Measurements from ENCODE around the gene NFASC.

The NFASC gene

DNA sequence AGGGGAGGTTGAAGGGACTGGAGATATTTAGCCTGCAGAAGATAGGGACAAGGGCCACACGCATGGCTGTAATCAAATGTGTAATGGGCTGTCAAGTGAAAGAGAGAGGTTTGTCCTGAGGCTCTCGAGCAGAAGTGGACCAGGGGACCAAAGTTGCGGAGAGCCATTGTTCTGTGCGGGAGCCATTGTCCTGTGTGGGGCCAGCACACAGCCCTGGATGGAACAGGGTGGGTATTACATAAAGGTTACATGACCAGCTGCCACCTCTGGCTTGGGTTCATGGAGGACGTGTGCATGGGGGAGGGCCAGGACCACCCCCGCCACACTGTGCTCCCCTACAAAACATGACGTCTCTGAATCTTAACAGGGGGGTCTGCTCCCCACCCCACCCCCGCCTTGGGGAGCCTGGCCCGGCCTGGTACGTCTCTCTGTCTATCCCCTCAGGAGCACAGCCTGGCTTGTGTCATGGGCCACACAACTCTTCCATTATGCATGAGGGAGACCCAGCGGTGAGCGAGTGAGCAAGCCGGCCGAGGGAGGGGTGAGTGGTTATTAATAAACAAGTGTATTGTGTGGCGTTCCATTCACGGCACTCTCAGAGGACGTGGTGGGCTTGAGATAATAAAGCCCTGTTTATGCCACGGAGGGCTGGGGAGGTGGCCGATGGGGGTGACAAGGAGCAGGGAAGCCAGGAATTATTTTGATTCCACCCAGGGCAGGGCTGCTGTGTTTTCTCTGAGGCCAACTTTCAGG is at the start of gene NFASC:
NFASC (plus strand) TSS at position 703 of the 753 bp plus-strand sequence. CDS start 73,454 bp downstream, outside the sequence.
- no peak for DNase-seq

DNA sequence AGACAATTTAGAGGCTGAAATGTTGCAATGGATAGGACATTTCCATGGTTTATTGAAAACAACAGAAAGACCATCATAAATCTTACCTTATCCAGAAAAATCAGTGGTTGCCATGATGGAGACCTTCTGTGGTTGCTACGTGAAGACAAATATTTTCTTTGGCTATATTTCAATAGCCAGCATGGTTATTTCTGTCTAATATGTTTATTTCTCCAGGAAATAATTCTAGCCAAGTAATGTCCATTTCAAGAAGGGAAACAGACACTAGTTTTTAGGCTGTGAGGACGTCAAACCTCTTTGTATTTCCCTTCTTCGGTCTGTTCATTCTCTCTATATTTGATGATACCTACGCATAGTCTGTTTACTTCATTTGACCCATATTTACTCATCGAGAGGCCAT is 49.2 kb upstream of the NFASC start:
- no peak for DNase-seq

DNA sequence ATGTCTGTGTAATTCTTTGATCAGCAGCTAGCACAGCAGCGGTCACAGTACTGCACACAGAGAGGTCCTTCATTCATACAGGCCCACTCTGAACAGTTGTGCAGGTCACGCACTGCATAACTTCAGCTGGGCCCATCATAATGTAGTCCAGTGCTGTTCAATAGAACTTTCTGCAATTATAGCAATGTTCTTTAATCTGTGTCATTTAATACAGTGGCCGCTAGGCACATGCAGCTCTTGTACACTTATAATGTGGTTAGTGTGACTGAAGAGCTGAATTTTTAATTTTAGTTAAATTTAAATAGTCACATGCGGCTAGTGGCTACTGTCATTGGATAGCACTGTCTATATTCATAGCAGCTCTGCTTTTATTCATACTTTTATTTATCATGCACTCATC is 48.7 kb upstream of the NFASC start:
- no peak for DNase-seq

DNA sequence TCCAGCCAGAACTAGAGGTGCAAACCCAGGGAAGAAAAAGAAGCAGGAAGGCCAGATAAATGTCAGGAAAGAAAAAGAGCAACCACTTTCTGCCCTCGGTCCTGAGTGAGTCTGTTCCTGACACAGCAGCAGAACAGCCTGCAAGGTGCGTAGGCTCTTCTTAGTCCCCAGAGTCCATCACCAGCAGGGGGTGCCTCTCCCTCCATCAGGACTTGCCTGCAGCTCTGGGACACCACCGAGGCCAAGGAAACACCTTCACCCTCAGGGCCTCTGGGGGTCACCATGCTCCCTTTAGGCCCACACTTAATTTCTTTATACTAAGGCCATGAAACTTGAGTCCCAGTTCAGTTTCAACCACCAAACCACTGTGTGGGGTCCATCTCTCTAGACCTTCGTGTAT is 43.7 kb upstream of the NFASC start:
- peak; percentile 5 for DNase-seq

DNA sequence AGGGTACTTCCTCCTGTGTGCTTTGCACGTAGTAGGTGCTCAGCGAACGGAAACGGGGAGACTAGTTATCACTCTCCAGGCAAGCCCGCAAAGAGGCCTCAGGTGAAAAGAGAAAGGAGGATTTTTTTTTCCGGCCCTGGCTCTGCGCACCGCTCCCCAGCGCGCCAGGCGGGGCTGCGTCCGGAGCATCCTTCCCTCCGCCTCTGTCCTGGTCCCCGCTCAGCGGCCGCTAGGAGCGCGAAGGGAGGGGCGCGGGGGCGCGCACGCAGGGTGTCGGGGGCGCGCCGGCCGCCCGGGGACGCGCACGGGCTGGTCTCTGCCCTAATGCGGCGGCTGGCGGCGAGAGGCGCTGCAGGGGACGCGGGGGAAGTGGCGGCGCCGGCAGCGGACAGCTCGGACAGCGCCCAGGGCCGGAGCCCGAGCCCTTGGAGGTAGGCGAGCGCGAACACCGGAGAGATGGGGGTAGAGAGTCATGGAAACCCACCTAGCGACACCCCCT is 42.3 kb upstream of the NFASC start:
- peak; percentile 89 for DNase-seq

DNA sequence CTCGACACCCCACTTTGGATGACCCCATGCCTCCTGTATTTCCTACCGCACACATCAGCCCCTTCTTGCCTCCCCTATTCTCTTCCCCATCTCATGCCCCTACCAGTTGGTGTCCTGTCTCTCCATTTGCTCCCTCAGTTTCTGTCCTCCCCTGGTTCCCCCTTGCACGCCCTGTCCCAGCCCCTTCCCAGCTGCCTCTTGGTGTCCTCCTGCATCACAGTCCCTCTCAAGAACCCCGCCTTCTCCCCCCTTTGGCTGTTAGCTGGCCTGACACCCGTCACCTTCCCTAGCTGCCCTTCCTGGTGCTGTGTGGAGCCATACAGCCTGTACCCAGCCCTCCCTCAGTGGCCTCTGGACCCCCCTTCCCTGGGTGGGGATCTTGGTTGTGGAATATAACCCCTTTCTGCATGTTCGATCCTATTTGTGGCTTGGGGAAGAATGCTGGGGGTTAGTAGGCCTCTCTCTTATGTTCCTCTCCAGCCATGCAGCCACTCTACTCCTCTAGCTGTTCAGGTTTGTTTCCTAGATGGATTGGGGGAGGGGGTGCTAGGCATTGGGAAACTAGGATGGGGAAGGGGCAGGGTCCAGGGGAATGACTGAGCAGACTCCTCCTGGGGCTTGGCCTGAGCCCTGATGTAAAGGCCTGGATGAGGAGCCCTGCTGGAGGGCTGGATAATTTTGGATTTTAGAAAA is 41.4 kb upstream of the NFASC start:
- peak; percentile 12 for DNase-seq

DNA sequence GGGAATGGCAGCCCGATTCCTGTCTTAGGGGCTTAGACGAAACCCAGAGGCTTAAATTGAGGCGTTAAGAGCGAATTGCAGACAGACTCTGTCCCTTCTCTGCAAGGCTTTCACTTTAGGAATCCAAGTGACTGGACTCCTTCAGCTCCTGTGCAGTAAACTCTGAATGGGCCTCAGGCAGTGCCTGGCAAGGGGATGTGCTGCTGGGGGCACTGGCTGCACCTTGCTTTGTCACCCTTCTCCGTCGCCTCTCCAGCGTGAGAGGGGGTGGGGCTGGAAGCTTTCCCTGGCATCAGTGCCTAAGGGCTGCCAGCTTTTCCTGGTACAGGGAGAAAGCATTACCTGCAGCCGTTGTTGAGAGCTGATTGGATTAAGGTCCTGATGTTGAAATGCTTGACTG is 39.9 kb upstream of the NFASC start:
- DNase-seq = peak; percentile 63

DNA sequence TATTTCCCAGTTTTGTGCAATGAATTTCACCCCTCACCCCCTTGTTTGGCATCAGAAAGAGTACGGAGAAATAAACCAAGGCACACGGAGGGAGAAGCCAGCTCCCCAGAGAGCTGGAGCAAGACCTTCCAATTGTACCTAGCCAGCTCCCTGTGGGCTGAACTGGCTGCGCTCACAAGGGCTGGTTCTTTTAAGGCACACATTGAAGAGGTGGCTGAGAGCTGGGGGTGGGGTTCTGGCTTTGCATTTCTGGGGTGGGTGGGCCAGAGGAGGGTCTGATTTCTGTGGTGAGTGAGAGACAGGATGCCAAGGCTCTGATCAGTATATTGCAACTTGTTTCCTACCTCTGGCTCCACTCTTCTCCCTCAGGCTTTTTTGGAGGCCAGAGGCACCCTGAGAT is 39.5 kb upstream of the NFASC start:
- no peak for DNase-seq

DNA sequence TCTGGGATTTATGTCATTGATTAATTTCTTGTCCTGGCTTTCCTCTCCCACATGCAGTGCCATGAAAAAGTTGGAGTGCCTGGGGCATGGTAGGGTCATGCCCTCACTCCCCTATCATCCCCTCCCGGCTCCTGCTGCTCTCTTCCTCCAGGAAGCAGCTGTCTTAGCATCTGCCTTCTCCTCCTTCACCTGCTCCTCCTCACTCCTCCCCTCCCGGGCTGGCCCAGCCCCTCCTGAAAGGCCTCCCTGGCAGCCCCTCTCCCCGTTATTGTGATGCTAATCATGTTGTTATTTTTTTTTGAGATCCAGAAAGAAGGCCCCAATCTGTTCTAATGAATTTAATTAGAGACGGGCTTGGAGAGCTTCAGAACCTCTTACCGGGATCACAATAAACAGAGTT is 36.3 kb upstream of the NFASC start:
- no peak for DNase-seq

DNA sequence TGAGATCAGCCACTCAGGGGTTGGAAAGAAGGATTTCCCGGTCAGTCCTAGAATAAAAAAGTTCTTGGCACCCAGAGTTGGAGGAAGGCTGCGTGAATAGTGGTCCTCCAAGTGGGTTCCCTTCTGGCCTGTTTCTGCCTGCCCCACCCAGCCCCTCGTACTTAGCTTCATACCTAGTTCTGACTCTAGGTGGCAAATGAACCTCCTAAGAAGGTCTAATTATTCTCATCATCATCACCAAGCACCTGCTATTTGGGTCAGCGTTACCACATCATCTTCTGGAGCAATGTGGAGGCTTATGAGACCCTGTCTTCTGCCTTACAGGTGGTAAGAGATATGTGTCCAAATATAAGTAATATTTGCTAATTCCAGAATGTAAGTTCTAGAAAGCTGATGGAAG is 35.9 kb upstream of the NFASC start:
- no peak for DNase-seq

DNA sequence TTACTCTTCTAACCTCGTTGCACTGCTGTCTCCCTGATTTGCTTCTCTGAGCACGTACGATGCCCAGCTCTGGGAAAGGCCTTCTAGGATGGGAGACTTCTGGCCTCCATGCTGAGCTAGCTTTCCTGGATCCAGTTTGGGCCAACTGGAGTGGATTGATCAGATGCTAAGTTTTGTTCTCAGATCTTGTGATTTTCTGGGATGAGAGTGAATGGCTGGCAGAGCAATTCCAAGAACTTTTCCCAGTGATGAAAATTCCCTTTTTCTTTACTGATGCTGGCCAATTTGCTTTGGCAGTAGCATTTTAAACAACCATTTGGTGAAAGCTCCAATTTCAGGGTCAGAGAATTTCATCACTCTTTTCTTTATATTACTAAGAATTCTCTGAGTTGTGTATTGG is 34.9 kb upstream of the NFASC start:
- no peak for DNase-seq

DNA sequence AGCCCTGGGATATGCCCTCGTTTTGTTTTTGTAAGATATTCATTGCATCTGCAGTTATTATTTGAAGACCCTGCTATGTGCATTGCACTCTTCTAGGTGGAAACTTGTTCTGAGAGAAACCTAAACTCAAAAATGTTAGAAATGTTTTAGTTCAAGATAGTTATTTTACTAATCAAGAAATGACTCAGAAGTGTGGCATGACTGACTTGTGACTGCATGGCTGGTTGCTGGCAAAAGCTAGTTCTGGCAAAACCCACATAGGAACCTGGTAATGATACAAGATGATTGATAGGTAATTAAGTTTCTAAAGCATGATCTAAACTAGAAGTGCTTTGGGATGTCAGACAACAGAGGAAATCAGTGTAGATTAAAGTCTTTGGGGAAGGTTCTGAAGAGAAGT is 33.8 kb upstream of the NFASC start:
- DNase-seq = no peak

DNA sequence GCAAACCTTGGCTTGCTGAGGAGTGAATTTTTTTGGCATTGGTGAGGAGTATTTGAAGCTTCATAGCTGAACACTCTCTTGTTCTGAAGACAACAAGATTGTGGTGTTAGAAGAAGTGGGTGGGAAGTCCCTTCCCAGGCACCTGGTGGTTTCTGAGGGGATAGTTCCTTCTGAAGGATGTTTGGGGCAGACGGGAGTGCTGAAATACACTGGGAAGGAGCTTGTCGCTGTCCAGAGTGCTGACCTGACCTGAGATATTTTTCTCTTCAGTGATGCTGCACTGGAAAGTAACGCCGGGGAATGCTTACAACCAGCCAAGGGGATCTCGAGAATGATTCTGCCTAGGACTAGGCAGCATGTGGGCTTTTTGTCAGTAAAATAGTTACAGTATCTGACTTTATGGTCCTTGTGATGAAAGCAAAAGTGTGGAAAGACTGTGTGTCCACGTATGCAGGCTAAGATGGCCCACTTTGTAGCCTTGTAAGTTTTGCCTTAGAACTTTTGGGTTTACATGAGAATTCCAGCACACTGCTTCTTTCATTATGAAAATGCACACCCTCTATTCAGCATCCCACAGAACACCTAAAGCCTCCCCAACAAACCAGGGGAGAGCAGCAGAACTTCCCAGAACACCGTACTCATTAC is 33.1 kb upstream of the NFASC start:
- no peak for DNase-seq

DNA sequence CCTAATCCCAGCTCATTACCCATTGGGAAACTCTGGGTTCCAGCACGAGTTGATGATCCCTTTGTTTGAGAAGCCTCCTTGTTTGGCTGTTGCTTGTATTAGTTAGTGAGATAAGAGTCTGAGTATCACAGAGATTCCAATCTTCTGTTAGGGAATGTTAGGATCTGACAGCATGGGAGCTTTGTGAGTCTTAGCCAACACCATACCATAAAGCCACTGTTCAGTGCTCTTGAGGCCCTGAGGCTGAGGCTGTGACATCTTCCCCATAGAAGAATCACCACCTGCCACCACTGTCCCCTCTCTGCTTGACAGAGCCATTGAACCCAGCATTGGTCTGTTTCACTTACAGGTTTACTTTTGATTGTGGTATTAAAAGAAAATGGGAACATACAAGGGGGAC is 29.3 kb upstream of the NFASC start:
- no peak for DNase-seq

DNA sequence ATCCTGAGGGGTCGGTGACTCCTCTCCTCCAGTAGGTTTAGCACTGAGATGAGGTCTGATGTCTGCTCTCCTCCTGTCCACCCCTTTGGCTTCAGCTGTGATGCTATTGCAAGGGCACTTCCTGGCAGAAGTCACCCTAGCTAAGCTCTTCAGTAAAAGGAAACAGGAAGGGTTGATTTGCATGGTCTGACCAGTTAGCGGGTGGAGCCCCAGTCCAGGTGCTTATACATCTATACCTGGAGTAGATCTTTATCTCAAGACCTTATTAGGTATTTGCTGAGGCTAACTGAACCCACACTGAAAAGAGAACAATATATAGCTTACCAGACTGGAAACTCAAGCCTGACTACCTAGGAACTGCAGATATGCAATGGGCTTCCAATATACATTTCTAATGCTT is 28.9 kb upstream of the NFASC start:
- no peak for DNase-seq

DNA sequence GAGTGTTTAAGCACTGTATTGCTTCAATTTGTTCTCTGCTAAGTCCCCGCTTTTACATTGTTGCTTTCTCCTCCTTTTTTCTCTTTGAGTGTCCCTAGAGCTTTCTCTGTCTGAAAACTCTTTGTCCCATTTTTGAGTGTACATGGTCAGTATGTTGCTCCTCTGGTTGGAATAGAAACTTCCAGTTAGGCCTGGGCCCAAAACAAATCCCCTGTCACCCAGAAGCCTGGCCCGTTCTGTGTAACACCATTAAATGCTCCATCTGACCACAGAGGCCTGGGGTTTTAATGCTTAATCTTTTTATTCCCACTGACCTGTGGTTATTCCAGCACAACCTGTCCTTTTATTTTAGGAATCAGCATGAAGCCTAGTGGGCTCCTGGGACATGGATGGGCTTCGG is 28.3 kb upstream of the NFASC start:
- no peak for DNase-seq

DNA sequence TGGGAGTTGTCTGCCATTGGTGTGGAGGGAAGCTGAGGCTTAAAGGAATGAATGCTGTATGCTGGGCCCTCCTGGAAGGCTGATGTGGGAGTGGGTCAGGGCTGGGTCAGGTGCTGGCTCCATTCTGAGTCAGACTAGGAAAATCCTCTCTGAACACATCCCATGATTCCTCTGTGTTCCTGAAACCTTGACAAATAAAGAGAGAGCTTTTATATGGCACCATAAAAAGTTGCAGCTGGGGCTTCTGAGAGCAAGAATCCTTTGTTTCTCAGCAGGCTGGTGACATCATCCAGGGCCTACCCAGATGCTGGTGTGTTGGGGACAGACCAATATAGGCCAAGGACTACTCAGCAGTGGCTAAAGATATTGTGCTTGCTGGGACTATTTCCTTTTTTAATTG is 27.8 kb upstream of the NFASC start:
- DNase-seq = peak; percentile 47

DNA sequence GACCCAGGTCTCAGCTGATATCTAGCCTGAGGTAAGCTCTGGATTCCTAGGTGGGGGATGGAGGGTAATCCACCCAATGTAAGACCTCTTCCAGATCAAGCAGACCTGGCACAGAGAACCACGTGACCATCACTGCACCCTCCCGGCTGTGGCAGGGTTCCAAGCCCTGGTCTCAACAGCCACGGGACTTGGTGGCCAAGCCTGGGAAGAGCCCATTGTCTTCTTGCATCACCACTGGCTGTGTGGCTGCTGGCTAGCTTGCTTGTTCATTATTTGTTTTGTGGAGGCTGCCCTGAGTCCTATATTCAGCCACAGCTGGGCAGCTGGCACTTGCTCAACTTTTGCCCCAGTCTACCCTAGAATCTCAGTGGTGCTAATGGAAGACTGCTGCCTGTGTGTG is 24.1 kb upstream of the NFASC start:
- DNase-seq = peak; percentile 88

DNA sequence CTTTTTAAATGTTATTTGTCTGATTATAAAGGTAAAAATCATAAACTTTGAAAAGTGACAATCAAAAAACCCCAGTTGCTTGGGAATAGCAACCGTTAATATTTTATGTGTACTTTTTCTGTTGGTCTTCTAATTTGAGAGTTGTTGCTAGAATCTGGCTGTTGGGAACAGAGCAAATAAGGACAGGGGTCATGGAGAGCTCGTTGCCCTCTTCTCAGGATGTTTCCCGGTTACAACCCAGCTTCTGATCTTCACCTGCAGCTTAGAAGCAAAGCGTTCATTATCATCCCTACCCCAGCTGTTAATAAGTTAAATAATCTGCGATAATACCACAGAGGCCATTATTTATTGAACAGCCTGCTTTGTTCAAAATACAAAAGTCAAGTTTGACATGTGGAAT is 22.1 kb upstream of the NFASC start:
- no peak for DNase-seq

DNA sequence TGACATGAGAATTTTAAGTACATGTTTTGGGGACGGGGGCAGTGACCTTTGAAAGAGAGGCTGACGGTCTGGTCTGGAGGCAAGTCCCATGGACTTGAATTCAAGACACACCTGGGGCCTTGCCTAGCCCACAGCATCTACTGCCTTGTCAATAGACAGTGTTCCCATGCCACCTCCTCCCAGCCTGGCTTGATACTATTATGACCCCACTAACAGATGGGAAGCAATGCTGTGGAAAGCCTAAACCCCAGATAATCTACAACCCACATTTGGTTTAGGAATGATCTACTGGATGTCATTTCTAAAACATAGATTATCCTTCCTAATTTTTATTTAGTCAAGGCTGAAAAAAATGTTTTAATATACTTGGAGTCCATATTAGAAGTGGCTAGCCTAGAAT is 17.8 kb upstream of the NFASC start:
- DNase-seq = no peak

DNA sequence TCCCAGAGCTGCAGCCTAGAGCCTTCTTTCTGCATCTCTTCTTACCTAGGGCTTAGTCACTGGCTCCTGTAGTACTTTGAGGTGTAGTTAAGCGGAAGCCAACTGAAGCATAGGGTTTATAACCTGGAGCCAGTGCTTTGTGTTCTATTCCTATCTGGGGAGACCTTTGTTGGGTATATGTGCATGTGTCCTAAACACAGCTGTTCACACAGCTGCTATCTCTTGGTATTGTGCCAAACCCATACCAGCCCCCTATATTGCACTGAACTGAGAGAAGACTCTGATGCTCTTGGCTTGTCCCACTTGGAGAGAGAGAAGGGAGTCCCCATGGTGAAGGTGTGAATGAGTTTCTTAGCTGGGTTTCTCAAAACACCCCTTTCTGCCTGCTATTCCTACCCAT is 17.2 kb upstream of the NFASC start:
- DNase-seq = peak; percentile 29

DNA sequence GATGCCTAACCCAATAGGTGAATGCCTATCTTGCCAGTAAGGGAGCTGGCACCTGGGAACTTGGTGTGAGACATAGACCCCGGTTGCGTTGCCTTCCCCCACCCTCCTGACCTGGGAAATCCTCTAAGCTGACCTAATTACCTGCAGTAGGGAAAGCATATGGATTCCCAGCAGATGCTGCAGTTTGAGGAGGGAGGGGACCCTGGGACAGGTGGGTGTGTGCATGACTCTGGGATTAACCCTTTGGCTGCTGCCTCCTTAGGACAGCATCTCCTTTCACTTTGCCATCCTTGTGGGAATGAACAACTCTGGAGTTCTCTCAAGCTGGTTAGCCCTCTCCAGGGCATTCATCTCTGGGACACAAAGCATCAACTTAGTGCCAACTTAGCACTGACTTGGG is 16.4 kb upstream of the NFASC start:
- no peak for DNase-seq

DNA sequence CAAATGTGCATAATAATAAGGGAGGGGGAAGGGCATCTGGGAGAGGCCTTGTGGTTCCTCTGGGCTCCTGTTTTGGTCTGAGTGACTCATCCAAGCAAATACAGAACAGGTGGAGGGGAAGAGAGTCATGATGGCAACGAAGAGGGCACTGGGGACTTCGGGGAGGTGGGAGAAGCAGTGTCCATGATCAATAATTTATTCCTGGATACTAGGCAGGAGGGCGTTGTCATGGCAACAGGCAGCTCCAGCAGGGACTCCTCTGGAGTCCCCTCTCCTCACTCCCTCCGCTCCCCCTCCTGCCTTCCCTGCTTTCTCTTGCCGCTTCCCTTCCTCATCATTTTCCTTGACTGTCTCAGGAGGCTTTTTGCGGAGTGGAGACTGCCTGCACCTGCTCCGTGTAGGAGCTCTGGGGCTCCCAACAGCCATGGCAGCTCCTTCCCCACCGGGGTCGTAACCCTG is 12.3 kb upstream of the NFASC start:
- DNase-seq = peak; percentile 54

DNA sequence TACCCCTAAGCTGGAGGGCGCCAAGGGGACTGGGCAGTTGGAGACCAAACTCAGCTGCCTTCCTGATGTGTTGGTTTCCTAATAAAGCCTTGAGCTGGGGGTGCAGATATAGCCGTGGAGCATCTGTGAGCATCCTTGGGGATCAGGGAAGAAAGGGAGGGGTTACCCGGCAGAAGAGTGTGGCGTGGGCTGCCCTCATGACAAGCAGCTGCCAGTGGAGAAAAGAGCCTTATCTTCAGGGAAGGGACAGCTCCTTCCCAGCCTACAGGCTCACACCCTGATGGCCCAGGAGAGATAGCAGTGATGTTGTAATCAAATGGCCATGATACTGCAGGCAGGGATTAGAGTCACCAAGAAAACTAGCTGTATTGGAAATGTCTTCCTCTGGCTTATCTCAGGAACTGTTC is 10.8 kb upstream of the NFASC start:
- no peak for DNase-seq
